Left lung (tissue), 10 donors: ENCODE results near the gene HIVEP3. TPM values are rescaled to one million over a fixed set of nuclear protein-coding genes. Genes with fewer than 3 reads are reported as not detected.

Experiments used
- ATAC-seq: fragments of 200-7000 bp; cut with Tn5 transposase; one replicate; pipeline ENCODE4 v1.9.1; 2020; ENCODE audit warnings: moderate library complexity
- DNase-seq, 4 donors: peaks; one replicate each; pipeline ENCODE4 v3.0.0-alpha.2; 2013 to 2020
- H3K27ac ChIP-seq, 2 donors: fragments of 200-600 bp; sonication (generic) in 1 of 2; one replicate each; pipeline versions ENCODE4 v1.5.0 to v1.8.0; 2020 to 2021
- H3K27me3 ChIP-seq, 2 donors: fragments of 200-600 bp; sonication (generic) in 1 of 2; one replicate each; pipeline versions ENCODE4 v1.5.0 to v1.8.0; 2020 to 2021
- H3K36me3 ChIP-seq, 2 donors: fragments of 200-600 bp; sonication (generic) in 1 of 2; one replicate each; pipeline versions ENCODE4 v1.5.0 to v1.8.0; 2020 to 2021
- H3K4me1 ChIP-seq, 2 donors: fragments of 200-600 bp; one replicate each; pipeline ENCODE4 v1.8.0; 2021
- H3K4me3 ChIP-seq, 2 donors: fragments of 200-600 bp; sonication (generic) in 1 of 2; one replicate each; pipeline versions ENCODE4 v1.5.0 to v1.8.0; 2020 to 2021; ENCODE audit warnings: mild to moderate bottlenecking in 1 of 2
- H3K9me3 ChIP-seq, 2 donors: fragments of 200-600 bp; sonication (generic) in 1 of 2; one replicate each; pipeline versions ENCODE4 v1.5.0 to v1.8.0; 2020 to 2021
- intact Hi-C, 2 donors: fragments of 100-400 bp; cut with DNase I; formaldehyde crosslinking; loops; one replicate each; pipeline versions ENCODE4 v1.11.2 to v1.14.2; 2022
- polyA plus RNA-seq, 6 donors: library from polyadenylated mRNA; unstranded; fragments of 120-200 nt; gene quantifications; one replicate each; pipeline ENCODE4 v1.2.1, GENCODE V29; 2013; ENCODE audit not compliant: insufficient read length in 6 of 6
- total RNA-seq, 2 donors: library from RNA; stranded (reverse); fragmentation: NEBNext Ultra II Directional; extraction: Animal tissue kit (Norgen Biotek cat#: 25700); gene quantifications; one replicate each; pipeline ENCODE4 v1.2.1, GENCODE V29; 2021
- TF ChIP-seq, protein P1 (sequence below), 2 donors: fragments of 200-600 bp; sonication (generic) in 1 of 2; IDR thresholded peaks; one replicate each; pipeline versions ENCODE4 v1.5.0 to v1.8.0; 2021; ENCODE audit warnings: antibody characterized with exemption in 2 of 2
- donor health status: DM: no; HTN: yes; CAD: no.
- donor health status: DM: no; HTN: no; CAD: no.

Gene HIVEP3
- total and polyA plus RNA-seq, 8 donors, result 6.0 to 15.6 (median 7.4) TPM

DNA sequence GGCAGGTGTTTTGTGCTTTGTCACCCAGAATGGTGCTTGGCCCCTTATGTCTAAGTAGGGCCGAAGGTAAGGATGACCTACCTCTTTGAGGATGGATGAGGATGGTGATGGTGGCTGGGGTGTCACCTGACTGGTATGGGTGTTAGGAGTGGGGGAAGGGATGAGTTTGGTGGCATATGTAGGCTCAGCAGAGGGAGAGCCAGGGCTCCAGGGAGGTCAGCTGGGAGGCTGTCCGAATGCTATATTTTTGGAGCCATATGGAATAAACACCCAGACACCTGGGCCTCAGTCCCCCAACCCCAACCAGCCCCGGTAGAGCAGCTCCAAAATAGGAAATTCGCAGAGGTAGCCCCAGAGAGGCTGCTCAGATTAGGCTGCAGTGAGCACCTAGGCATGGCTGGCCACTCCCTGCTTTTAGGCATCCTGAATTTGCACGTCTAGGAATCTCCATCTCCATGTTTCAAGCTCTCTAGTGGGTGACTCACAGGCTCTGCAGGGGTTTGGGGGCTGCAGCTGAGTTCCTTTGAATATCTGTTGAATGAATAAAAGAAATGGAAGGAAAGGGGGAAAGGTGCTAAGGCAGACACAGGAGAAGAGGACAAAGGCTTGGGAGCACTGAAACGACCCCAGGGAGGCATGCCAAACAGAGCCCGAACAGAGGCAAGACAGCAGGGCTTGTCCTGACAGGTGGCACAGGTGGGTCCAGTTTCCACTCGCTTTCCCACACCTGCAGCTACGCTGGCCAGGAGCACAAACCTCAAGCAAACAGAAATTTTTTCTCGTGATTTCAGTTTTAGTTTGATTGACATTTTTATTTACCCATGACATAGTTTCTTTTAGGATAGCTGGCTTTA lies 299.0 kb downstream of the HIVEP3 start:
- no peaks in the 10 kb centered on the region for H3K27me3 ChIP-seq
- no peak for ATAC-seq
- DNase-seq, result no peak
- H3K27ac ChIP-seq, result no peak overlapping the region
- TF ChIP-seq, protein P1, sequence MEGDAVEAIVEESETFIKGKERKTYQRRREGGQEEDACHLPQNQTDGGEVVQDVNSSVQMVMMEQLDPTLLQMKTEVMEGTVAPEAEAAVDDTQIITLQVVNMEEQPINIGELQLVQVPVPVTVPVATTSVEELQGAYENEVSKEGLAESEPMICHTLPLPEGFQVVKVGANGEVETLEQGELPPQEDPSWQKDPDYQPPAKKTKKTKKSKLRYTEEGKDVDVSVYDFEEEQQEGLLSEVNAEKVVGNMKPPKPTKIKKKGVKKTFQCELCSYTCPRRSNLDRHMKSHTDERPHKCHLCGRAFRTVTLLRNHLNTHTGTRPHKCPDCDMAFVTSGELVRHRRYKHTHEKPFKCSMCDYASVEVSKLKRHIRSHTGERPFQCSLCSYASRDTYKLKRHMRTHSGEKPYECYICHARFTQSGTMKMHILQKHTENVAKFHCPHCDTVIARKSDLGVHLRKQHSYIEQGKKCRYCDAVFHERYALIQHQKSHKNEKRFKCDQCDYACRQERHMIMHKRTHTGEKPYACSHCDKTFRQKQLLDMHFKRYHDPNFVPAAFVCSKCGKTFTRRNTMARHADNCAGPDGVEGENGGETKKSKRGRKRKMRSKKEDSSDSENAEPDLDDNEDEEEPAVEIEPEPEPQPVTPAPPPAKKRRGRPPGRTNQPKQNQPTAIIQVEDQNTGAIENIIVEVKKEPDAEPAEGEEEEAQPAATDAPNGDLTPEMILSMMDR (IDR thresholded peaks at IDR 0.05), result no peak
- H3K9me3 ChIP-seq, result no peaks in the 10 kb centered on the region
- intact Hi-C loops, result no loop called here
- H3K4me3 ChIP-seq, result no peak overlapping the region
- peaks cover 23 to 31% of the 10 kb centered on the region in 2 donors for H3K4me1 ChIP-seq
- no peaks in the 10 kb centered on the region for H3K36me3 ChIP-seq

DNA sequence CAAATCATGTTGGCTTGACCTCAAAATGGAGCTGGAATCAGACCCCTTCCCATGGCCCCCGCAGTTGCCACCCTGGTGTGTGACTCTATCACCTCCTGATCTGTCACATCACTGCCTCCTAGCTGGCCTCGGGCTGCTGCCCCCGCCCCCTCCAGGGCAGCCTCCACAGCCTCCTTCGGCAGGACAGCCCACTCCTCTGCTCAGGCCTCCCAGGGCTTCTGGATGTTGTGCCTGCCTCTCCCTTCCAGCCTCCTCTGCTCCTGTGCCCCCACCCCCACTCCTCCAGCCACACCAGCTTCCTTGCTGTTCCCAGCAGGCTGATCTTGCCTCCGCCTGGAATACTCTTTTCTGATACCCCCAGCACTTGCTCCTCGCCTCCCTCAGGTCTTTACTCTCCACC lies 299.9 kb downstream of the HIVEP3 start:
- Histone ChIP-seq H3K27me3 (no peaks in the 10 kb centered on the region), H3K27ac (peak overlapping the region in 1 of 2 donors; percentile 41), H3K9me3 (no peaks in the 10 kb centered on the region), H3K4me1 (peaks cover 23 to 33% of the 10 kb centered on the region in 2 donors), H3K4me3 (no peak overlapping the region), H3K36me3 (no peaks in the 10 kb centered on the region)
- intact Hi-C loops, result no loop called here
- DNase-seq (no peak), ATAC-seq (no peak)
- TF ChIP-seq, protein P1 (IDR thresholded peaks at IDR 0.05), result no peak

- DNase-seq, result peak; percentile 70 to 89 (median 86)
- intact Hi-C loops, result no loop called here
- H3K4me1 ChIP-seq, result peaks cover 20 to 33% of the 10 kb centered on the region in 2 donors
Observed at GRCh38 chr1:41618066-41618825, 300.5 kb downstream of the HIVEP3 start.

DNA sequence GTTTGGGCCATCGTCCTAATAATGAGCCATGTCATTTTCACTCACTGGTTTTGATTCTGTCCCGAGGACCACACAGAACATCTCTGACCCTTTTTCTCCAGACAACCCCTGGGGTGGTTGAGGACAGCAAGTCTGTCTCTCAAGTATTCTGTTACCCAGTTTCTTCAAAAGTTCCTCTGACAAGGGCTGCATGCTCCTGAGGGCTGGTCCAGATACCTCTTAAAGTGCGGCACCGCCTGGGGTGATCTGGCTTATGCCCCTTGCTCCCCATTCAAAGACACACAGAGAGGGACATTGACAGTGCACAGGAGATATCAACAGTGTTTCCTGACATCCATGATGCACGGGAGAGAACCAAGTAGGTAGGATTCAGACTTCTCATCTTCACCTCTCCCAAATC lies 301.4 kb downstream of the HIVEP3 start:
- Histone ChIP-seq H3K4me3 (no peak overlapping the region), H3K4me1 (peaks cover 13 to 33% of the 10 kb centered on the region in 2 donors), H3K27ac (peak overlapping the region; percentile 9 to 41), H3K36me3 (no peaks in the 10 kb centered on the region), H3K27me3 (no peaks in the 10 kb centered on the region), H3K9me3 (no peaks in the 10 kb centered on the region)
- no peak for DNase-seq
- intact Hi-C loops, result no loop called here
- ATAC-seq, result no peak
- TF ChIP-seq, protein P1 (IDR thresholded peaks at IDR 0.05), result no peak

More at GRCh38 chr1:41618066-41618825, 300.5 kb downstream of the HIVEP3 start:
- H3K27me3 ChIP-seq, result no peaks in the 10 kb centered on the region
- peak overlapping the region; percentile 9 to 41 for H3K27ac ChIP-seq
- H3K36me3 ChIP-seq, result no peaks in the 10 kb centered on the region
- TF ChIP-seq, protein P1 (IDR thresholded peaks at IDR 0.05), result no peak
- H3K4me3 ChIP-seq, result no peak overlapping the region
- peak; percentile 93 for ATAC-seq
- no peaks in the 10 kb centered on the region for H3K9me3 ChIP-seq

GRCh38 chr1:41616563-41616962 lies 302.2 kb downstream of the HIVEP3 start:
- H3K27ac ChIP-seq, result no peak overlapping the region
- no peaks in the 10 kb centered on the region for H3K9me3 ChIP-seq
- TF ChIP-seq, protein P1 (IDR thresholded peaks at IDR 0.05), result no peak
- intact Hi-C loops, result no loop called here
- H3K4me3 ChIP-seq, result no peak overlapping the region
- no peaks in the 10 kb centered on the region for H3K27me3 ChIP-seq
- no peaks in the 10 kb centered on the region for H3K36me3 ChIP-seq
- ATAC-seq (no peak), DNase-seq (no peak)
- H3K4me1 ChIP-seq, result peaks cover 13 to 33% of the 10 kb centered on the region in 2 donors
